ENCODE measurements around the gene NAPA.

Gene NAPA

DNA sequence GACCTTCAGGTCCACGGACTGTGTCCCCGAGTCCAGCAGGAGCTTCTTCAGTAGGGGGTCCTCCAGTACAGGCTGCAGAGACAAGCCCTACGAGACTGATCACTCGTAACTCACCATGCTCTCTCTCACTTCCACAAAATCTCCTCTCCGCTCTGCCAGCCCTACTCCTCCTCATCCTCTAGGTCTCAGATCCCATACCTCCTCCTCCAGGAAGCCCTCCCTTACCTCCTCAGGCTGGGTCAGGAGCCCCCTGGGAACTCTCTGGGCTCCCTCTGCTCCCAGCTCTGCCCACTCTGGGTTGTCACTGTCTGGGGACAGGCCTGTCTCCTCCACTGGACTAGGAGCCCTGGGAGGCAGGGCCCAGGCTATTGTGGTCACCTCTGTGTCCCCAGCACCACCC, 23.9 kb upstream of the NAPA start:
- no peak for DNase-seq (ENCODE audit: extremely low read depth, low read depth)
- TF ChIP-seq, protein P1, sequence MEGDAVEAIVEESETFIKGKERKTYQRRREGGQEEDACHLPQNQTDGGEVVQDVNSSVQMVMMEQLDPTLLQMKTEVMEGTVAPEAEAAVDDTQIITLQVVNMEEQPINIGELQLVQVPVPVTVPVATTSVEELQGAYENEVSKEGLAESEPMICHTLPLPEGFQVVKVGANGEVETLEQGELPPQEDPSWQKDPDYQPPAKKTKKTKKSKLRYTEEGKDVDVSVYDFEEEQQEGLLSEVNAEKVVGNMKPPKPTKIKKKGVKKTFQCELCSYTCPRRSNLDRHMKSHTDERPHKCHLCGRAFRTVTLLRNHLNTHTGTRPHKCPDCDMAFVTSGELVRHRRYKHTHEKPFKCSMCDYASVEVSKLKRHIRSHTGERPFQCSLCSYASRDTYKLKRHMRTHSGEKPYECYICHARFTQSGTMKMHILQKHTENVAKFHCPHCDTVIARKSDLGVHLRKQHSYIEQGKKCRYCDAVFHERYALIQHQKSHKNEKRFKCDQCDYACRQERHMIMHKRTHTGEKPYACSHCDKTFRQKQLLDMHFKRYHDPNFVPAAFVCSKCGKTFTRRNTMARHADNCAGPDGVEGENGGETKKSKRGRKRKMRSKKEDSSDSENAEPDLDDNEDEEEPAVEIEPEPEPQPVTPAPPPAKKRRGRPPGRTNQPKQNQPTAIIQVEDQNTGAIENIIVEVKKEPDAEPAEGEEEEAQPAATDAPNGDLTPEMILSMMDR (IDR thresholded peaks at IDR 0.05; ENCODE audit: low read depth, low read length) = no peak

DNA sequence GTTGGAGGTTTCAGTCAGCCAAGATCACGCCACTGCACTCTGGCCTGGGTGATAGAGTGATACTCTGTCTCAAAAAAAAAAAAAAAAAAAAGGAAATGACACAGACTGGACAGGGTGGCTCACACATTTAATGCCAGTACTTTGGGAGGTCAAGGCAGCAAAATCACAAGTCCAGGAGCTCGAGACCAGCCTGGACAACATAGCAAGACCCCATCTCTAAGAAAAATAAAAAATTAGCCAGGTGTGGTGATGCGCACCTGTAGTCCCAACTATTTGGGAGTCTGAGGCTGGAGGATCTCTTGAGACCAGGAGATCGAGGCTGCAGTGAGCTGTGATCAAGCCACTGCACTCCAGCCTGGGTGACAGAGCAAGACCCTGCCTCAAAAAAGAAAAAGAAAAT, 22.6 kb upstream of the NAPA start:
- TF ChIP-seq, protein P1 (IDR thresholded peaks at IDR 0.05; ENCODE audit: low read depth, low read length) = no peak
- DNase-seq (ENCODE audit: extremely low read depth, low read depth) = no peak

DNA sequence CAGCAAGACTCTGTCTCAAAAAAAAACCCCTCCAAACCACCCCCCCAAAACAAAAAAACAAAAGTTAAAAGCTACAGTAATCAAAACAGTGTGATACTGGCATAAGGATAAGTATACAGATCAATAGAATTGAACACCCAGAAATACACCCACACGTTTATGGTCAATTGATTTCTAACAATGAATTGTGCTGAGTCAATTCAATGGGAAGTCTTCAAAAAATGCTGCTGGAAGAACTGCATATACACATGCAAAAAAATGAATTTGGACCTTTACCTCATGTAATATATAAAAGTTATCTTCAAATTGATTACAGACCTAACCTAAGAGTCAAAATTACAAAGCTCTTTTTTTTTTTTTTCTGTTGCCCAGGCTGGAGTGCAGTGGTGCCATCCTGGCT, 19.8 kb upstream of the NAPA start:
- TF ChIP-seq, protein P1 (IDR thresholded peaks at IDR 0.05; ENCODE audit: low read depth, low read length) = no peak
- no peak for DNase-seq (ENCODE audit: extremely low read depth, low read depth)

DNA sequence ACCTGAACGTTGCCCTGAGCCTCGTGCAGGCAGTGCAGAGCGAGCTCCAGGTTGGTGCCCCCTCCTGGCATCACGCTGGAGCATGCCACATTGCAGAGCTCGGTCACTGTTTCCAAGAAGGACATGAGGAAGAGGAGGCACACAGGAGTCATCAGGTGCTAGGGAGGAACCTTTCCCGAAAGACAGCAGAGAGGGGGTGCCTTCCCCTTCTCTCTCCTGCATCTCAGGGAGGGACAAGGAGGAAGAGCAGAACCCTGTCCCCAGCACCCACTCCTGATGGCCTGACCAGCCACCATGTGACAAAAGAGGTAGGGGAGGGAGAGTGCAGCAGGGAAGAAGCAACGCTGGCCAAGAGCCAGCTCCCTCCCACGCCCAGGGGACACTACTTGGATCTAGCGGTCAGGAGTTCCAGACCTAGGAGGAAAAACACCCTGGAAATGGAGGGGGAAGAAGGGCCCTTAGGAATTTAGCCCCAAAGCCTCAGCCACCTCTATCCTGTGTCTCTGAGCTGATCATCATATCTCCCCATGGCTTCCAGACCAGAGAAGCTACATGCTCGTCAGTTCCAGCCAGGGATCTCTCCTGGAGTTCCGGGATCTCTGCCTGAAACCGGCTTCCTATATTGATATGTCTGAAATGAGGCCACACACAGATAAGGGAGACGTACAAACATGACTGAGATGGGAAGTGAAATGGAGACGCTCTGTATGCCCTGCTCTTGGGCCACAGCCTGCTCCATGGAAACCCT, 17.0 kb upstream of the NAPA start:
- no peak for DNase-seq (ENCODE audit: extremely low read depth, low read depth)
- TF ChIP-seq, protein P1 (IDR thresholded peaks at IDR 0.05; ENCODE audit: low read depth, low read length) = no peak

DNA sequence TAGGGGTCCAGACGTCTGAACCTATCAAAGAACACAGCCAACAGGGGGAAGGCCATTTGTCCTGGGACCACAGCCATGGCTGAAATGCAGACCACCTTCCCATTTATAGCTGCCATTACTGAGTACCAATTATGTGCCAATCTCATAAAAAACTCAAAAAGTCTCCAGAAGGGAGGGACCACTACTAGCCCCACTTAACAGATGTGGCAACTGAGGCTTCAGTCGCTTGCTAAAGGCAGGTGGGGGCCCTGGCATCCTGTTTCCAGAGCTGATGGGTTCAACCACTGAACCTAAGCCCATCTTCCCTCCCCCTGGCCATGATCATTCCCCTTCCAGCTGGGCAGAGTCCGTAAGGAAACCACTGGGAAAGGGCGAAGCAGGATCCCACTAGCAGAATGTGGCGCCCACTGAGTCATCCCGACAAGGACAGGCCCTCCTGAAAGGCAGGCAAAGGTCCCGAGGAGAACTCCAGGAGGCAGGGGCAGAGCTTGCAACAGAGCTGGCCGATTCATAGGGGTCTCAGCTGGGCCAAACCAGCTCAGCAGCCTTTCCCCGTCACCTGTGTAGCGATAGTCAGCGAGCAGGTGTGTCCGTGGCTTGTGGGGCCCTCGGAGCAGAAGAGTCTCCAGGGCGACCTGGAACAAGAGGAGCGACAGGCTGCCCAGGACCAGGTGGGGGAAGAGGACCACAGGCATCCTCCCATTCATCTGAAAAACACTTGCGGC, 14.3 kb upstream of the NAPA start:
- TF ChIP-seq, protein P1 (IDR thresholded peaks at IDR 0.05; ENCODE audit: low read depth, low read length) = no peak

DNA sequence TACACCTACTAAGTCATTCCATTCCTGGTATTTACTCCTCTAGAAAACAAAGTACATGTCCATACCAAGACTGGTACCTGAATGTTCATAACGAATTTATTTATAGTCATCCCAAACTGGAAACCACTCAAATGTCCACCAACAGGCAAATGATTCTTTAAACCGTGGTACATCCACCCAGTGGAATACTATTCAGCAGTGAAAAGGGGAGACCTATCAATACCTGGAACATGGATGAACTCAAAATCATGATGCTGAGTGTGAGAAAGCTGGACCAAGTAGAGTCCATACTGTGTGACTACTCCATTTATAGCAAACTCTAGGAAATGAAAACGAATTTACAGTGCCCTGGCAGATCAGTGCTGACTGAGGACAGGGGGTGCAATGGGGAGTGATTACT, 11.9 kb upstream of the NAPA start:
- TF ChIP-seq, protein P1 (IDR thresholded peaks at IDR 0.05; ENCODE audit: low read depth, low read length) = no peak
- DNase-seq (ENCODE audit: extremely low read depth, low read depth) = no peak

More for the DNA sequence above, 14.3 kb upstream of the NAPA start:
- no peak for DNase-seq (ENCODE audit: extremely low read depth, low read depth)

DNA sequence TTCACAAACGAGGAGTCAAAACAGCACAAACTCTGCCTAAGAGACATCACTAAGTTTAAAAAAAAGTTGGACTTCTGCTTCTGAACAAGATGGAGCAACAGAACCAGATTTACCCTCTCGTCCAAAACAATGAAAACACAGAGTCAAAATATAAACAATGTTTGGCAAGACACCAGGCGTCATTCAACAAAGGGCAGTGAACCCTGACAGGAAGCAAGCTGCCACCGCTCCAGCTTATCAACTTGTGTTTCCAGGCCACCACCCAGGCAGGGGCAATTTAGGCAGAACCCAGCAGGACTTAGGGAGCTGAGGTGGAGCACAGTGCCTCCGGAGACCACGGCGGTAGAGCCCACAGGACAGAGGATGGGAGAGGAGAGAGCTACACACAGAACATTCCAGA, 8.6 kb upstream of the NAPA start:
- no peak for DNase-seq (ENCODE audit: extremely low read depth, low read depth)
- TF ChIP-seq, protein P1 (IDR thresholded peaks at IDR 0.05; ENCODE audit: low read depth, low read length) = no peak
